ENCODE measurements around the gene DNAH11. TPM values are rescaled to one million over a fixed set of nuclear protein-coding genes. Genes with fewer than 3 reads are reported as not detected.

DNAH11 gene
- total and polyA plus RNA-seq, 2 of the 8 experiments (the other 6 are each of a cell fraction or from before 2014, with no cell fraction given), result 1.8 to 4.9 TPM

DNA sequence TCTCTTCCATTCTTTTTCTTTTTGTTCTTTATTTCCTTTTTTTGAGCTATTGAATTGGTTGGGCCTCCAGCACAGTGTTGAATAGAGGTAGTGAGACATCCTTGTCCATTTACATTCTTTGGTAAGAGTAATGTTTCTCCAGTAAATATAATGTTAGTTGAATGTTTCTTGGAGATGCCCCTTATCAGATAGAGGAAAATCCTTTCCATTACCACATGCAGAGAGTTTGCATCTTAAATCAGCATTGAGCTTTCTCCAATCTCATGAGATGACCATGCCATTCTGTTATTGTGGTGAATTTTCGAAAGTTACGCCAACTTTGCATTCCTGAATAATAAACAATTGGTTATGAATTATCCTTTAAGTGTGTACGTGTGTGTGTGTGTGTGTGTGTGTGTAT lies 127.7 kb downstream of the DNAH11 start:
- CTCF ChIA-PET (ENCODE audit: partially characterized antibody), result no interaction called here
- no peaks in the 10 kb centered on the region for H3K9me3 ChIP-seq (ENCODE audit: insufficient read depth in 2 of 2, low read depth in 1 of 2, low read length in 1 of 2)
- WGBS, 2 experiments (ENCODE audit: extremely low coverage in 1 of 2, insufficient coverage in 1 of 2, insufficient read length in 1 of 2, insufficient replicate concordance in 2 of 2, low coverage in 1 of 2, low lambda C conversion rate in 2 of 2, missing lambda C conversion rate in 1 of 2), result 77% methylated on average over 3 of the region's 3 CpGs; no CpG with 5 or more reads in 1 of the 2 experiments

More for the DNA sequence above, 127.7 kb downstream of the DNAH11 start:
- Histone ChIP-seq H2BK5ac (ENCODE audit: low read depth, low read length) (no peak overlapping the region), H2BK120ac (replicated peaks; ENCODE audit: low read depth, low read length) (no peak overlapping the region), H4K20me1 (replicated peaks in 1 of 2; ENCODE audit: control insufficient read depth in 1 of 2, insufficient read depth in 2 of 2, low read length in 2 of 2) (no peaks in the 10 kb centered on the region), H3K27me3 (replicated peaks in 1 of 4; ENCODE audit: control insufficient read depth in 3 of 4, extremely low read depth in 1 of 4, insufficient read depth in 3 of 4, low read length in 3 of 4) (no peaks in the 10 kb centered on the region), H3K4me3 (ENCODE audit: extremely low read depth in 1 of 4, insufficient read depth in 2 of 4, low read depth in 3 of 4, low read length in 4 of 4) (no peak overlapping the region), H3K14ac (ENCODE audit: insufficient read length) (no peak overlapping the region), H2BK20ac (ENCODE audit: low read length) (no peak overlapping the region), H4K5ac (ENCODE audit: insufficient read length, low read depth, low read length) (no peak overlapping the region), H3K27ac (ENCODE audit: low read depth, low read length) (no peak overlapping the region), H3K79me2 (ENCODE audit: control insufficient read depth in 1 of 2, insufficient read depth in 2 of 2, low read length in 2 of 2) (no peaks in the 10 kb centered on the region), H3K79me1 (ENCODE audit: low read depth, low read length) (no peaks in the 10 kb centered on the region), H3K4me1 (replicated peaks in 1 of 4; ENCODE audit: control insufficient read depth in 3 of 4, insufficient read depth in 4 of 4, low read length in 3 of 4) (no peaks in the 10 kb centered on the region), H4K91ac (replicated peaks; ENCODE audit: insufficient read length, low read length) (no peak overlapping the region), H3K18ac (ENCODE audit: extremely low read depth, low read length) (no peak overlapping the region), H2BK12ac (ENCODE audit: low read depth, low read length) (no peak overlapping the region), H3K4ac (replicated peaks; ENCODE audit: insufficient read length, low read depth, low read length) (no peak overlapping the region), H3K9ac (replicated peaks in 1 of 4; ENCODE audit: extremely low read depth in 1 of 4, low read depth in 3 of 4, low read length in 3 of 4) (no peak overlapping the region), H2AK5ac (ENCODE audit: low read depth, low read length) (no peak overlapping the region), H3K23me2 (ENCODE audit: low read depth, low read length) (no peaks in the 10 kb centered on the region), H2BK15ac (ENCODE audit: low read length) (no peak overlapping the region), H3K56ac (replicated peaks; ENCODE audit: insufficient read length, low read depth, low read length) (no peak overlapping the region), H3K23ac (ENCODE audit: insufficient read length) (no peak overlapping the region), H3K4me2 (ENCODE audit: insufficient read depth in 1 of 2, low read depth in 2 of 2, low read length in 2 of 2) (no peak overlapping the region), H3K36me3 (ENCODE audit: control insufficient read depth in 2 of 4, insufficient read depth in 4 of 4, low read length in 3 of 4) (no peaks in the 10 kb centered on the region), H4K8ac (ENCODE audit: extremely low read depth, insufficient read depth, low read length) (no peak overlapping the region), H2AFZ (ENCODE audit: low read length) (no peak overlapping the region)
- POLR2A ChIA-PET (ENCODE audit: partially characterized antibody), result interaction anchor here (0.8 kb wide), 1 partner anchor 17 kb away, joined by 4 read pairs; no protein-coding TSS in a partner anchor
- DNase-seq (ENCODE audit: low read depth in 1 of 2, low spot score in 2 of 2) (no peak), FAIRE-seq (no peak)
- TF ChIP-seq BACH1 (IDR thresholded peaks at IDR 0.05; ENCODE audit: low read length) (no peak), SIX5 (IDR thresholded peaks at IDR 0.05; ENCODE audit: low read depth, low read length) (no peak), RXRA (IDR thresholded peaks at IDR 0.05; ENCODE audit: insufficient read depth, low read depth, low read length) (no peak), KDM4A (IDR thresholded peaks at IDR 0.05; ENCODE audit: low read depth, low read length, severe bottlenecking) (no peak), SIRT6 (IDR thresholded peaks at IDR 0.05; ENCODE audit: low read length) (no peak), SP2 (IDR thresholded peaks at IDR 0.05; ENCODE audit: low read length) (no peak), HDAC2 (IDR thresholded peaks at IDR 0.05; ENCODE audit: borderline replicate concordance in 1 of 2, low read depth in 2 of 2, low read length in 2 of 2) (no peak), HDAC6 (IDR thresholded peaks at IDR 0.05; ENCODE audit: low read depth, low read length) (no peak), CREB1 (IDR thresholded peaks at IDR 0.05) (no peak), ATF3 (IDR thresholded peaks at IDR 0.05; ENCODE audit: insufficient read depth, low read depth, low read length) (no peak), EZH2 (IDR thresholded peaks at IDR 0.05; ENCODE audit: low read depth, low read length, severe bottlenecking) (no peak), RBBP5 (IDR thresholded peaks at IDR 0.05; ENCODE audit: borderline replicate concordance, low read depth, low read length) (no peak), SRF (IDR thresholded peaks at IDR 0.05; ENCODE audit: low read depth, low read length) (no peak)
- TF ChIP-seq, protein P1, sequence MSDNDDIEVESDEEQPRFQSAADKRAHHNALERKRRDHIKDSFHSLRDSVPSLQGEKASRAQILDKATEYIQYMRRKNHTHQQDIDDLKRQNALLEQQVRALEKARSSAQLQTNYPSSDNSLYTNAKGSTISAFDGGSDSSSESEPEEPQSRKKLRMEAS (IDR thresholded peaks at IDR 0.05), result no peak
